ENCODE measurements around the gene POMP. TPM values are rescaled to one million over a fixed set of nuclear protein-coding genes. Genes with fewer than 3 reads are reported as not detected.
A peak's percentile ranks its signal among the peaks of the same experiment; 100 is the strongest.

POMP gene
- total RNA-seq, 3 donors from 2014 or later: 56.9 to 68.4 (median 60.2) TPM

DNA sequence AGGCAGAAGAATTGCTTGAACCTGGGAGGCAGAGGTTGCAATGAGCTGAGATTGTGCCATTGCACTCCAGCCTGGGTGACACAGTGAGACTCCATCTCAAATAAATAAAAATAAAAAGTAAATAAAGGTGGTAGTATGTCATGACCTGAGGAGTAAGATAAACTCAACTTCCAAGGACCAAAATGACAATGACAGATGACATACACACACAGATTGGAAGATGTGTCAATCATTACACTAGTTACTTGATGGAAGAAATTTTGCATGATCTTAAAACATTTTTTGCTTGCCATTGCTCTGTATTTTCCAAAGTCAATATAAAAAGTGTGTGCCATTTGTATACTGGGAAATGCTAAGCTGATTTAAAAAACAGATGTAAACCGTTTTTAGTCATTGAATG lies 55.7 kb downstream of the POMP start:
- intact Hi-C loops (cut with DNase I, micrococcal nuclease): no loop called here
- H3K4me1 ChIP-seq (ENCODE audit: low read depth): peaks cover 25% of the 10 kb centered on the region
- no peak for TF ChIP-seq CTCF (IDR thresholded peaks at IDR 0.05)
- no peak overlapping the region for H3K4me3 ChIP-seq
- ATAC-seq: no peak
- no peaks in the 10 kb centered on the region for H3K36me3 ChIP-seq (ENCODE audit: low read depth)
- no peak for DNase-seq
- H3K9me3 ChIP-seq: no peaks in the 10 kb centered on the region

- peaks cover 11% of the 10 kb centered on the region for H3K4me1 ChIP-seq (ENCODE audit: low read depth)
- intact Hi-C loops (cut with DNase I, micrococcal nuclease): no loop called here
- H3K9me3 ChIP-seq: no peaks in the 10 kb centered on the region
- TF ChIP-seq CTCF (IDR thresholded peaks at IDR 0.05): no peak
- peak; percentile 66 to 75 (median 70) for DNase-seq
- no peak overlapping the region for H3K4me3 ChIP-seq
- H3K36me3 ChIP-seq (ENCODE audit: low read depth): no peaks in the 10 kb centered on the region
- ATAC-seq: peak; percentile 67
These were observed 57.6 kb downstream of the POMP start for GRCh38 chr13:28716511-28716910.

DNA sequence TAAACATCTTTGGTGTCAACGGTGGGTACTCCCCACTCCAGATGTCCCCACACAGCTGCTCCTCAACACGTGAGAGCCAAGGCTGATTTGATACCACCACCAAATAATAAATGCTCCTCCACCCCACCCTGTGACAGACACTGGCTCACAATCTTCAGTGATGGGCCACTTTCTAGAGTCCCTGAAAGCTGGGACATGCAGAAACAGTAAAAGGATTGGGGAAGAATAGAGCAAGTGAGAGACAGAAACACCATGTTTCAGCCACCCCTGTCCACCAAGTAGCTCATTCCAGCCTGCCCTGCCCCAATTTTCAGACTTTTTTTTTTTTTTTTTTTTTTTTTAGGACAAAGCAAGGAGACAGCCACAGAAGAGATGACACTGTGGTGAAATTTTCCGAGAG lies 58.2 kb downstream of the POMP start:
- peaks cover 11% of the 10 kb centered on the region for H3K4me1 ChIP-seq (ENCODE audit: low read depth)
- no peak for TF ChIP-seq CTCF (IDR thresholded peaks at IDR 0.05)
- no peak for DNase-seq
- intact Hi-C loops (cut with DNase I, micrococcal nuclease): no loop called here
- no peak for ATAC-seq
- H3K4me3 ChIP-seq: no peak overlapping the region
- H3K36me3 ChIP-seq (ENCODE audit: low read depth): no peaks in the 10 kb centered on the region
- no peaks in the 10 kb centered on the region for H3K9me3 ChIP-seq

DNA sequence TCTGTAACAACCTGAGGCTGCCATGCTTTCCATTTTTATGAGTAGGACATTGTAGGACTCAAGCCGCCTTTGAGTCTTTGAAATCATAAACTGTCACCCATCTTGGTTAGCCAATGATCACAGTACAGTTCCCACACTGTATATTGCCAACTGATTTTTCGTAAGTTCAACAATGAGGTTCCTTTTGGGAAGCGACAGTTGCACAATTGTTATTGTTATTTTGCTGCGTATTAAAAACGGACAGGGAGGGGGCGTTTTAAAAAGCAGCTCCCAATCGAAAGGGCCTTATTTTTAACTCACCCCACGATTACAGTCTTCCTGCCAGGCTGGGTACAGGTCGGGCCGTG lies 59.2 kb downstream of the POMP start:
- no peak for TF ChIP-seq CTCF (IDR thresholded peaks at IDR 0.05)
- no peak for DNase-seq
- H3K4me1 ChIP-seq (ENCODE audit: low read depth): peaks cover 11% of the 10 kb centered on the region
- H3K36me3 ChIP-seq (ENCODE audit: low read depth): no peaks in the 10 kb centered on the region
- peak overlapping the region; percentile 54 for H3K4me3 ChIP-seq
- intact Hi-C loops (cut with DNase I, micrococcal nuclease): no loop called here
- peak; percentile 27 for ATAC-seq
- H3K9me3 ChIP-seq: no peaks in the 10 kb centered on the region

- Histone ChIP-seq H3K4me1 (ENCODE audit: low read depth) (peaks cover 11% of the 10 kb centered on the region), H3K36me3 (ENCODE audit: low read depth) (no peaks in the 10 kb centered on the region), H3K9me3 (no peaks in the 10 kb centered on the region), H3K4me3 (peak within 1 kb of the TSS; percentile 54)
- ATAC-seq: peak; percentile 94
- DNase-seq: peak; percentile 98 to 99 (median 98)
- TF ChIP-seq CTCF (IDR thresholded peaks at IDR 0.05): peak; percentile 7
- intact Hi-C loops (cut with DNase I, micrococcal nuclease): no loop called here
These were observed 59.8 kb downstream of the POMP start, which contains the start of gene SLC46A3 for GRCh38 chr13:28718543-28719226. Gene SLC46A3 (minus strand): TSS chr13:28718970. CDS start chr13:28717998, 972 bp downstream.
